Endothelial cell of umbilical vein (primary cell): ENCODE measurements around the gene IER5. TPM values are rescaled to one million over a fixed set of nuclear protein-coding genes. Genes with fewer than 3 reads are reported as not detected.

ENCODE experiments used
- BruUV-seq: library from RNA; stranded (reverse); fragments of 400-500 nt; replicated peaks from 2 replicates; lab custom pipeline; 2021; lab: Mats Ljungman, UMichigan
- CTCF ChIA-PET: fragments of 300-600, 350-600 bp; sonication (Branson Sonifier 250); formaldehyde crosslinking; loops from one replicate; lab custom pipeline; 2021; ENCODE audit warnings: antibody characterized with exemption, inconsistent platforms; lab: Charles Lee
- POLR2A ChIA-PET: fragments of 300-600, 350-600 bp; sonication (Branson Sonifier 250); formaldehyde crosslinking; loops from one replicate; lab custom pipeline; 2021; ENCODE audit warnings: antibody characterized with exemption, inconsistent platforms; lab: Charles Lee
- DNase-seq: peaks from one replicate; pipeline ENCODE4 v3.0.0-alpha.2; 2011; ENCODE audit warnings: low read depth, low spot score
- FAIRE-seq: peaks from 2 replicates; lab custom pipeline; 2011; peaks lifted over from hg19 to GRCh38; lab: Jason Lieb, UNC
- H2AFZ ChIP-seq: 2 replicates; pipeline ENCODE4 v1.6.0; 2012; ENCODE audit warnings: low read depth, low read length, control low read depth, inconsistent platforms
- H3K27ac ChIP-seq: 2 replicates; pipeline ENCODE4 v1.5.1; 2011; ENCODE audit warnings: low read depth, mild to moderate bottlenecking, control low read depth, low read length, moderate library complexity; ENCODE audit not compliant: insufficient read depth
- H3K27me3 ChIP-seq, 2 experiments: 2 replicates each; pipeline versions ENCODE4 v1.6.0 to v1.6.1; 2011; ENCODE audit warnings: low read length in 2 of 2, mixed read lengths in 1 of 2; ENCODE audit not compliant: control insufficient read depth in 2 of 2, insufficient read depth in 2 of 2
- H3K36me3 ChIP-seq, 2 experiments: 2 replicates in 1 of 2; 3 replicates in 1 of 2; pipeline ENCODE4 v1.5.1; 2011; ENCODE audit warnings: low read length in 2 of 2, mild to moderate bottlenecking in 1 of 2, moderate library complexity in 1 of 2; ENCODE audit not compliant: control insufficient read depth in 2 of 2, insufficient read depth in 2 of 2; ENCODE audit errors: extremely low read depth in 1 of 2
- H3K4me1 ChIP-seq: 3 replicates; pipeline ENCODE4 v1.5.1; 2011; ENCODE audit warnings: mild to moderate bottlenecking, low read length; ENCODE audit not compliant: control insufficient read depth, insufficient read depth; ENCODE audit errors: extremely low read depth
- H3K4me2 ChIP-seq: 2 replicates; pipeline ENCODE4 v1.6.1; 2011; ENCODE audit warnings: low read length, control low read depth, mixed read lengths; ENCODE audit not compliant: insufficient read depth
- H3K4me3 ChIP-seq, 3 experiments: fragments of 200-600 bp in 1 of 3; sonication (generic), shearing (Covaris generic) in 1 of 3; replicated peaks in 1 of 3; 2 replicates each; pipeline ENCODE4 v1.5.1; 2011 to 2016; ENCODE audit warnings: control low read depth in 3 of 3, low read length in 3 of 3, mild to moderate bottlenecking in 2 of 3, inconsistent platforms in 1 of 3, low read depth in 1 of 3, moderate library complexity in 1 of 3; ENCODE audit not compliant: insufficient read depth in 1 of 3
- H3K79me2 ChIP-seq: 2 replicates; pipeline ENCODE4 v1.6.0; 2012; ENCODE audit warnings: low read length, inconsistent platforms; ENCODE audit not compliant: control insufficient read depth, insufficient read depth
- H3K9ac ChIP-seq: replicated peaks from 2 replicates; pipeline ENCODE3; 2011; ENCODE audit warnings: low read length, control low read depth; ENCODE audit not compliant: insufficient read depth; ENCODE audit errors: extremely low read depth
- H3K9me1 ChIP-seq: replicated peaks from 3 replicates; pipeline ENCODE4 v1.6.0; 2011; ENCODE audit warnings: mild to moderate bottlenecking, low read length; ENCODE audit not compliant: control insufficient read depth, insufficient read depth; ENCODE audit errors: extremely low read depth
- H3K9me3 ChIP-seq: replicated peaks from 2 replicates; pipeline ENCODE4 v1.5.1; 2012; ENCODE audit warnings: low read length, inconsistent platforms; ENCODE audit not compliant: control insufficient read depth, insufficient read depth
- H4K20me1 ChIP-seq: replicated peaks from 2 replicates; pipeline ENCODE3; 2011; ENCODE audit warnings: mild to moderate bottlenecking, low read length; ENCODE audit not compliant: control insufficient read depth, insufficient read depth; ENCODE audit errors: extremely low read depth
- CTCF ChIP-seq, 2 donors: IDR thresholded peaks; 1 replicate in 1 of 2; 2 replicates in 1 of 2; pipeline ENCODE4 v1.5.1; 2011; ENCODE audit warnings: low read length in 2 of 2, mild to moderate bottlenecking in 2 of 2, moderate library complexity in 2 of 2, control low read depth in 1 of 2, inconsistent platforms in 1 of 2, low read depth in 1 of 2; ENCODE audit not compliant: insufficient read depth in 1 of 2; ENCODE audit errors: extremely low read depth in 1 of 2
- EZH2 ChIP-seq: IDR thresholded peaks from 2 replicates; pipeline ENCODE4 v1.6.1; 2012; ENCODE audit warnings: borderline replicate concordance, low read depth, mild to moderate bottlenecking, moderate library complexity, low read length, inconsistent platforms; ENCODE audit not compliant: severe bottlenecking
- FOS ChIP-seq: IDR thresholded peaks from 2 replicates; pipeline ENCODE4 v1.6.1; 2011; ENCODE audit warnings: mild to moderate bottlenecking, low read length, moderate library complexity, borderline replicate concordance; ENCODE audit not compliant: insufficient read depth
- GATA2 ChIP-seq: IDR thresholded peaks from 2 replicates; pipeline ENCODE4 v1.7.0; 2011; ENCODE audit warnings: low read depth, mild to moderate bottlenecking, moderate library complexity, mixed read lengths, low read length; ENCODE audit not compliant: insufficient read length, insufficient read depth
- JUN ChIP-seq: IDR thresholded peaks from 2 replicates; pipeline ENCODE4 v1.6.1; 2011; ENCODE audit warnings: borderline replicate concordance, low read depth; ENCODE audit not compliant: insufficient read length, insufficient read depth
- MAX ChIP-seq: IDR thresholded peaks from 2 replicates; pipeline ENCODE4 v1.6.1; 2011; ENCODE audit not compliant: insufficient read depth, insufficient read length
- MYC ChIP-seq: IDR thresholded peaks from one replicate; pipeline ENCODE4 v1.6.1; 2011; ENCODE audit warnings: mild to moderate bottlenecking, low read depth, low read length
- POLR2A ChIP-seq: IDR thresholded peaks from 2 replicates; pipeline ENCODE4 v1.6.1; 2012; ENCODE audit warnings: low read depth, mild to moderate bottlenecking, control low read depth, low read length
- POLR2AphosphoS5 ChIP-seq: IDR thresholded peaks from 2 replicates; pipeline ENCODE4 v1.6.1; 2012; ENCODE audit warnings: low read depth, mild to moderate bottlenecking, control low read depth, low read length, moderate library complexity; ENCODE audit not compliant: insufficient read depth
- dilution Hi-C: fragments of 300-500 bp; cut with MboI; formaldehyde crosslinking; loops from one replicate; pipeline ENCODE4 v1.15.0; 2019; ENCODE audit warnings: low sequenced_read_pairs; ENCODE audit not compliant: extremely low pct_ligation_motif_present
- intact Hi-C: fragments of 100-400 bp; cut with micrococcal nuclease; formaldehyde crosslinking; loops from one replicate; pipeline ENCODE4 v1.10.0; 2022
- polyA plus RNA-seq, 4 experiments: library from polyadenylated mRNA; depleted of rRNA in 3 of 4; stranded (reverse) in 3 of 4; unstranded in 1 of 4; fragments of >200 nt; gene quantifications; 2 replicates each; pipeline versions ENCODE4 v1.2.1 to v1.2.3, GENCODE V29; 2011 to 2012; ENCODE audit warnings: missing spikeins in 1 of 4
- total RNA-seq: library from RNA; stranded (reverse); gene quantifications from 2 replicates; pipeline ENCODE4 v1.2.3, GENCODE V29; 2021

Gene IER5
- total and polyA plus RNA-seq, 2 donors (not counting 3 experiments of a cell fraction or from before 2014, with no cell fraction given): 6.6 to 14.4 TPM

DNA sequence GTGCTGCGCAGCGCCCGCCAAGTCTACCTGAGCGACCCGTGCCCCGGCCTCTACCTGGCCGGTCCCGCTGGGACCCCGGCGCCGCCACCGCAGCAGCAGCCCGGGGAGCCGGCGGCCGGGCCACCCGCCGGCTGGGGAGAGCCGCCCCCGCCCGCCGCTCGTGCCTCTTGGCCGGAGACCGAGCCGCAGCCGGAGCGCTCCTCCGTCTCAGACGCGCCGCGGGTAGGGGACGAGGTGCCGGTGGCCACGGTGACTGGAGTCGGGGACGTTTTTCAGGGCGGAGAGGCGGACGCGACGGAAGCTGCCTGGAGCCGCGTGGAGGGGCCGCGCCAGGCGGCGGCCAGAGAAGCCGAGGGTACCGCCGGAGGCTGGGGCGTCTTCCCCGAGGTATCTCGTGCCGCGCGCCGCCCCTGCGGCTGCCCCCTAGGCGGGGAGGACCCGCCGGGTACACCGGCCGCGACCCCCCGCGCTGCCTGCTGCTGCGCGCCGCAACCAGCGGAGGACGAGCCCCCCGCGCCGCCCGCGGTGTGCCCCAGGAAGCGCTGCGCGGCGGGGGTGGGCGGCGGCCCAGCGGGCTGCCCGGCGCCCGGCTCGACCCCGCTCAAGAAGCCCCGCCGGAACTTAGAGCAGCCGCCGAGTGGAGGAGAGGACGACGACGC is 646 bp downstream of the IER5 start:
- no TSS peak for BruUV-seq
- no peak overlapping the region for H2AFZ ChIP-seq
- no peaks in the 10 kb centered on the region for H3K9me1 ChIP-seq
- H3K9ac ChIP-seq: peak overlapping the region; percentile 60
- no peak for TF ChIP-seq EZH2
- no peak for TF ChIP-seq GATA2
- no peak for TF ChIP-seq MYC
- no peak for TF ChIP-seq POLR2AphosphoS5
- TF ChIP-seq FOS: no peak
- no peak for TF ChIP-seq CTCF (IDR thresholded peaks at IDR 0.05; ENCODE audit: extremely low read depth in 1 of 2, insufficient read depth in 1 of 2, low read depth in 1 of 2, low read length in 2 of 2)
- no peak for TF ChIP-seq MAX
- no peak for TF ChIP-seq JUN
- TF ChIP-seq POLR2A: no peak
- peak overlapping the region; percentile 95 for H3K4me2 ChIP-seq
- ChIA-PET POLR2A (interaction anchor here (0.7 to 5.0 kb wide), 15 partner anchors 9 to 163 kb away, joined by 3 to 114 read pairs (median 5); partner anchors contain the start of gene STX6), CTCF (interaction anchor here (0.7 to 10.6 kb wide), 7 partner anchors 10 to 64 kb away, joined by 3 to 319 read pairs (median 13); no protein-coding TSS in a partner anchor)
- H3K9me3 ChIP-seq: no peaks in the 10 kb centered on the region
- dilution Hi-C loops: no loop called here
- DNase-seq: no peak
- peak overlapping the region; percentile 47 for H3K27ac ChIP-seq
- H3K4me3 ChIP-seq: peak overlapping the region; percentile 47 to 97 (median 54)
- no peaks in the 10 kb centered on the region for H3K27me3 ChIP-seq
- no peak for FAIRE-seq
- peaks cover 3% of the 10 kb centered on the region for H4K20me1 ChIP-seq
- peaks cover 17% of the 10 kb centered on the region for H3K4me1 ChIP-seq
- peaks cover 44% of the 10 kb centered on the region for H3K79me2 ChIP-seq
- H3K36me3 ChIP-seq: peaks cover 0 to 7% of the 10 kb centered on the region in 2 experiments
- intact Hi-C loops: loop anchor here (5.0 to 10.0 kb wide), 2 partner anchors 454 to 557 kb away; partner anchors contain the start of gene XPR1
